Smooth muscle cell (in vitro differentiated cells): ENCODE data around the gene SPEF2. TPM values are rescaled to one million over a fixed set of nuclear protein-coding genes. Genes with fewer than 3 reads are reported as not detected.

ENCODE experiments used
- DNase-seq: peaks from one replicate; lab custom pipeline; 2025; ENCODE audit not compliant: unreplicated experiment; lab: John Stamatoyannopoulos, UW
- H2AFZ ChIP-seq: fragments of 200-600 bp; sonication (generic); 2 replicates; pipeline ENCODE4 v1.6.0; 2016; ENCODE audit warnings: antibody characterized with exemption, low read depth, mild to moderate bottlenecking
- H3F3A ChIP-seq: fragments of 200-600 bp; sonication (generic); 2 replicates; pipeline ENCODE4 v1.6.0; 2017; ENCODE audit warnings: antibody characterized with exemption, low read depth
- H3K27ac ChIP-seq: fragments of 200-600 bp; sonication (generic); 2 replicates; pipeline ENCODE4 v1.5.1; 2016; ENCODE audit warnings: low read depth, mild to moderate bottlenecking
- H3K27me3 ChIP-seq: fragments of 200-600 bp; sonication (generic); 2 replicates; pipeline ENCODE4 v1.6.1; 2016; ENCODE audit warnings: low read depth, mild to moderate bottlenecking
- H3K36me3 ChIP-seq: fragments of 200-600 bp; sonication (generic); 2 replicates; pipeline ENCODE4 v1.5.1; 2016; ENCODE audit warnings: low read depth
- H3K4me1 ChIP-seq: fragments of 200-600 bp; sonication (generic); 2 replicates; pipeline ENCODE4 v1.5.1; 2016; ENCODE audit warnings: low read depth
- H3K4me2 ChIP-seq: fragments of 200-600 bp; sonication (generic); 2 replicates; pipeline ENCODE4 v1.6.0; 2016; ENCODE audit warnings: mild to moderate bottlenecking
- H3K4me3 ChIP-seq: fragments of 200-600 bp; sonication (generic); 2 replicates; pipeline ENCODE4 v1.5.1; 2016; ENCODE audit warnings: mild to moderate bottlenecking
- H3K79me2 ChIP-seq: fragments of 200-600 bp; sonication (generic); 2 replicates; pipeline ENCODE4 v1.6.0; 2016; ENCODE audit warnings: low read depth, mild to moderate bottlenecking
- H3K9ac ChIP-seq: fragments of 200-600 bp; sonication (generic); 2 replicates; pipeline ENCODE4 v1.6.0; 2016; ENCODE audit warnings: low read depth
- H3K9me3 ChIP-seq: fragments of 200-600 bp; sonication (generic); replicated peaks from 2 replicates; pipeline ENCODE4 v1.5.1; 2016; ENCODE audit warnings: low read depth
- H4K20me1 ChIP-seq: fragments of 200-600 bp; sonication (generic); 2 replicates; pipeline ENCODE4 v1.6.0; 2016; ENCODE audit warnings: low read depth
- WGBS: methylation state at CpG from one replicate; pipeline ENCODE4 v1.1.7; 2016; ENCODE audit warnings: low lambda C conversion rate; 5-methylcytosine and 5-hydroxymethylcytosine counted together
- polyA plus RNA-seq: library from polyadenylated mRNA; unstranded; fragments of >200 nt; fragmentation: Nextera tagmentation; extraction: Ambion mirVana; gene quantifications from 2 replicates; pipeline ENCODE4 v1.2.1, GENCODE V29; 2016
- total RNA-seq: library from RNA; depleted of rRNA; stranded (reverse); fragments of >200 nt; gene quantifications from 2 replicates; pipeline ENCODE4 v1.2.3, GENCODE V29; 2014
- TF ChIP-seq, protein P1 (sequence below): fragments of 200-600 bp; sonication (generic); IDR thresholded peaks from 2 replicates; pipeline ENCODE4 v1.5.1; 2017; ENCODE audit warnings: borderline replicate concordance, mild to moderate bottlenecking, antibody characterized with exemption; ENCODE audit not compliant: insufficient read depth, poor library complexity, severe bottlenecking

The SPEF2 gene
- total and polyA plus RNA-seq, 2 experiments from 2014 or later: 3.1 to 4.8 TPM

DNA sequence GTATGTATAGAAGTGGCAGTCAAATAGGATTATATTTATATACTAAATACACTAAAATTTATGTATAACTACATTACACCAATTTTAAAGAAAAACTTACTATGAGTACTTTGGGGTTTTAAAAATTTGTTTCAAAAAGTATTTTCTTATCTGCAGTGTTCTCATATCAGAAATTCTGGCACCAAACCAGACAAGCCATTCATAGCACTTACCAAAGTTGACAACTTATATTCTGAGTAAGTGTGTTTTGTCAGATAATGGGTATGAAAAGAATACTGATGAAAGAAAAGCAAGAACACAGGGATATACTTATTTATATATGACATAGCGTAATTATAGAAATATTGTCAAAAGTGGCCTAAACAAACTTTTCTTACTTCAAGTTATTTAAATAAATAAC is 67.5 kb downstream of the SPEF2 start:
- no peaks in the 10 kb centered on the region for H4K20me1 ChIP-seq
- H3K9me3 ChIP-seq: no peaks in the 10 kb centered on the region
- no peaks in the 10 kb centered on the region for H3F3A ChIP-seq
- TF ChIP-seq, protein P1, sequence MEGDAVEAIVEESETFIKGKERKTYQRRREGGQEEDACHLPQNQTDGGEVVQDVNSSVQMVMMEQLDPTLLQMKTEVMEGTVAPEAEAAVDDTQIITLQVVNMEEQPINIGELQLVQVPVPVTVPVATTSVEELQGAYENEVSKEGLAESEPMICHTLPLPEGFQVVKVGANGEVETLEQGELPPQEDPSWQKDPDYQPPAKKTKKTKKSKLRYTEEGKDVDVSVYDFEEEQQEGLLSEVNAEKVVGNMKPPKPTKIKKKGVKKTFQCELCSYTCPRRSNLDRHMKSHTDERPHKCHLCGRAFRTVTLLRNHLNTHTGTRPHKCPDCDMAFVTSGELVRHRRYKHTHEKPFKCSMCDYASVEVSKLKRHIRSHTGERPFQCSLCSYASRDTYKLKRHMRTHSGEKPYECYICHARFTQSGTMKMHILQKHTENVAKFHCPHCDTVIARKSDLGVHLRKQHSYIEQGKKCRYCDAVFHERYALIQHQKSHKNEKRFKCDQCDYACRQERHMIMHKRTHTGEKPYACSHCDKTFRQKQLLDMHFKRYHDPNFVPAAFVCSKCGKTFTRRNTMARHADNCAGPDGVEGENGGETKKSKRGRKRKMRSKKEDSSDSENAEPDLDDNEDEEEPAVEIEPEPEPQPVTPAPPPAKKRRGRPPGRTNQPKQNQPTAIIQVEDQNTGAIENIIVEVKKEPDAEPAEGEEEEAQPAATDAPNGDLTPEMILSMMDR: no peak
- no peaks in the 10 kb centered on the region for H3K79me2 ChIP-seq
- no peaks in the 10 kb centered on the region for H3K27me3 ChIP-seq
- no peak overlapping the region for H3K27ac ChIP-seq
- no peak overlapping the region for H2AFZ ChIP-seq
- no peak overlapping the region for H3K4me3 ChIP-seq
- 94% methylated on average over 1 of the region's 1 CpG for WGBS
- H3K9ac ChIP-seq: no peak overlapping the region
- H3K4me1 ChIP-seq: no peaks in the 10 kb centered on the region
- H3K4me2 ChIP-seq: no peak overlapping the region
- no peaks in the 10 kb centered on the region for H3K36me3 ChIP-seq
- no peak for DNase-seq

- Histone ChIP-seq H3K9me3 (no peaks in the 10 kb centered on the region), H3K27me3 (no peaks in the 10 kb centered on the region), H3K79me2 (no peaks in the 10 kb centered on the region), H3K9ac (no peak overlapping the region), H3K27ac (no peak overlapping the region), H2AFZ (no peak overlapping the region), H3K4me2 (no peak overlapping the region), H3K4me1 (no peaks in the 10 kb centered on the region), H3K4me3 (no peak overlapping the region), H4K20me1 (no peaks in the 10 kb centered on the region), H3F3A (no peaks in the 10 kb centered on the region), H3K36me3 (no peaks in the 10 kb centered on the region)
- no peak for DNase-seq
- 64% methylated on average over 2 of the region's 2 CpGs for WGBS
- TF ChIP-seq, protein P1: no peak
These were observed 70.3 kb downstream of the SPEF2 start for GRCh38 chr5:35687961-35688360.

- Histone ChIP-seq H3K79me2 (no peaks in the 10 kb centered on the region), H3K4me3 (no peak overlapping the region), H4K20me1 (no peaks in the 10 kb centered on the region), H3K4me2 (no peak overlapping the region), H2AFZ (no peak overlapping the region), H3K36me3 (no peaks in the 10 kb centered on the region), H3K9me3 (no peaks in the 10 kb centered on the region), H3K4me1 (no peaks in the 10 kb centered on the region), H3K27me3 (peaks cover 5% of the 10 kb centered on the region), H3F3A (no peaks in the 10 kb centered on the region), H3K27ac (no peak overlapping the region), H3K9ac (no peak overlapping the region)
- TF ChIP-seq, protein P1: no peak
- WGBS: 69% methylated on average over 2 of the region's 2 CpGs
- no peak for DNase-seq
These were observed 76.8 kb downstream of the SPEF2 start for GRCh38 chr5:35694481-35694880.

DNA sequence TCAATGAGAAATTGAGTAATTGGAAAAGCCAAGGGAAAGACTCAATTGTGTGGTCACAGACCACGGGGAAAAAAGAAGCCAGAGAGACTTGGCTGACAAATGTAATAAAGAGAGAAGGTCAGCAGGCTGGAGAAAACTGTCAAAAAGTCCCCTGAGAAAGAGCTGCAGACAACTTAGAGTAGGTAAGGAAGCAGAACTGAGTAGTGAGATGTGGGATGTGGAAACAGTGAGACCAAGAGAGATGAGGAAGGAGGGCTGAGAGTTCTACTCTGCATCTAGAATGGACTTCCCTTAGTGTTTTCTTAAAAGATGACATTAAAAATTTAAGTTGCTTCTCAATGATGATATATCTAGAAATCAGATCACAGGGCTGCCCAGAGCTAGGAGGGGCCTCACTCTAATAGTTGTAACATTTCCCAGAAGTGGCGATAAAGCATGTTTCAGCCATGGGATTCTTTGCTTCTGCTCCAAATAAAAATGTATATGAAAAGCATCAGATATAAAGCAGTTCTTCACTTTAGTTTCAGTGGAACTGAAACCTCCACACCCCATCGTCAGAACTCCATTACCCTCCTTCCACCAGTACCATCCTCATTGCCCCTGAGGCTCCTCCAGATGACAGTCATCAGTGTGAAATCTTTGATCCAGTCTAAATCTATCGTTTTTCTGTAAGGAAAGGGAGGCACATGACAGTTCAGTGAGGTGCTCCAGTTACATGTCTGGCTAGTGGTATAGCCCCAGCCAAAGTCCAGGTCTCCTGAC is 80.6 kb downstream of the SPEF2 start:
- H3K79me2 ChIP-seq: no peaks in the 10 kb centered on the region
- no peak overlapping the region for H3K27ac ChIP-seq
- TF ChIP-seq, protein P1: no peak
- H4K20me1 ChIP-seq: no peaks in the 10 kb centered on the region
- 91% methylated on average over 4 of the region's 4 CpGs for WGBS
- no peaks in the 10 kb centered on the region for H3K4me1 ChIP-seq
- no peak overlapping the region for H3K4me2 ChIP-seq
- no peaks in the 10 kb centered on the region for H3K9me3 ChIP-seq
- no peak overlapping the region for H3K4me3 ChIP-seq
- no peaks in the 10 kb centered on the region for H3F3A ChIP-seq
- no peak overlapping the region for H3K9ac ChIP-seq
- DNase-seq: no peak
- H3K36me3 ChIP-seq: no peaks in the 10 kb centered on the region
- H3K27me3 ChIP-seq: peaks cover 5% of the 10 kb centered on the region
- no peak overlapping the region for H2AFZ ChIP-seq
